Osteocyte (in vitro differentiated cells): Measurements from ENCODE around the gene FAM209B. TPM values are rescaled to one million over a fixed set of nuclear protein-coding genes. Genes with fewer than 3 reads are reported as not detected.

Experiments
- DNase-seq: peaks from one replicate; pipeline ENCODE4 v3.0.0; 2021; ENCODE audit warnings: mixed read lengths; ENCODE audit not compliant: unreplicated experiment; ENCODE audit errors: extremely low spot score
- H3K27ac Mint-ChIP-seq: one replicate; pipeline ENCODE4 v1.8.0; 2021; ENCODE audit warnings: mild to moderate bottlenecking, mixed read lengths; ENCODE audit not compliant: unreplicated experiment
- H3K27me3 Mint-ChIP-seq: one replicate; pipeline ENCODE4 v1.8.0; 2021; ENCODE audit warnings: mixed read lengths; ENCODE audit not compliant: unreplicated experiment
- H3K36me3 Mint-ChIP-seq: one replicate; pipeline ENCODE4 v1.8.0; 2021; ENCODE audit warnings: mixed read lengths; ENCODE audit not compliant: unreplicated experiment
- H3K4me1 Mint-ChIP-seq: one replicate; pipeline ENCODE4 v1.8.0; 2021; ENCODE audit warnings: mixed read lengths; ENCODE audit not compliant: unreplicated experiment
- H3K4me3 Mint-ChIP-seq: one replicate; pipeline ENCODE4 v1.8.0; 2021; ENCODE audit warnings: mild to moderate bottlenecking, moderate library complexity, mixed read lengths; ENCODE audit not compliant: unreplicated experiment
- H3K9me3 Mint-ChIP-seq: one replicate; pipeline ENCODE4 v1.8.0; 2021; ENCODE audit warnings: mixed read lengths; ENCODE audit not compliant: unreplicated experiment
- CTCF ChIP-seq: fragments of 200-600 bp; sonication (generic); IDR thresholded peaks from 2 replicates; pipeline ENCODE4 v1.5.0; 2021; ENCODE audit warnings: antibody characterized with exemption, mild to moderate bottlenecking, moderate library complexity
- total RNA-seq: library from RNA; stranded (reverse); gene quantifications from 2 replicates; pipeline ENCODE4 v1.2.1, GENCODE V29; 2021

FAM209B gene
- total RNA-seq, 1 donor from 2014 or later: not detected

- no peaks in the 10 kb centered on the region for H3K27me3 Mint-ChIP-seq
- peaks cover 7% of the 10 kb centered on the region for H3K36me3 Mint-ChIP-seq
- no peaks in the 10 kb centered on the region for H3K9me3 Mint-ChIP-seq
- H3K4me1 Mint-ChIP-seq: no peaks in the 10 kb centered on the region
- no peak for TF ChIP-seq CTCF
- no peak for DNase-seq
- H3K4me3 Mint-ChIP-seq: no peak overlapping the region
- H3K27ac Mint-ChIP-seq: no peak overlapping the region
Observed at GRCh38 chr20:56503916-56504315, 29.1 kb upstream of the FAM209B start.

GRCh38 chr20:56504373-56505005 lies 28.6 kb upstream of the FAM209B start:
- H3K36me3 Mint-ChIP-seq: peaks cover 7% of the 10 kb centered on the region
- no peak for DNase-seq
- H3K27me3 Mint-ChIP-seq: no peaks in the 10 kb centered on the region
- H3K4me1 Mint-ChIP-seq: no peaks in the 10 kb centered on the region
- no peaks in the 10 kb centered on the region for H3K9me3 Mint-ChIP-seq
- H3K4me3 Mint-ChIP-seq: no peak overlapping the region
- H3K27ac Mint-ChIP-seq: no peak overlapping the region
- TF ChIP-seq CTCF: peak; percentile 49

- H3K36me3 Mint-ChIP-seq: peaks cover 6% of the 10 kb centered on the region
- no peaks in the 10 kb centered on the region for H3K4me1 Mint-ChIP-seq
- no peaks in the 10 kb centered on the region for H3K9me3 Mint-ChIP-seq
- no peak overlapping the region for H3K4me3 Mint-ChIP-seq
- DNase-seq: no peak
- no peak for TF ChIP-seq CTCF
- H3K27me3 Mint-ChIP-seq: no peaks in the 10 kb centered on the region
- H3K27ac Mint-ChIP-seq: no peak overlapping the region
Observed at GRCh38 chr20:56506103-56506502, 26.9 kb upstream of the FAM209B start.

- no peak for DNase-seq
- no peaks in the 10 kb centered on the region for H3K9me3 Mint-ChIP-seq
- no peak for TF ChIP-seq CTCF
- peaks cover 8% of the 10 kb centered on the region for H3K36me3 Mint-ChIP-seq
- no peak overlapping the region for H3K27ac Mint-ChIP-seq
- peaks cover 1% of the 10 kb centered on the region for H3K4me1 Mint-ChIP-seq
- H3K4me3 Mint-ChIP-seq: no peak overlapping the region
- no peaks in the 10 kb centered on the region for H3K27me3 Mint-ChIP-seq
Observed at GRCh38 chr20:56511926-56512325, 21.1 kb upstream of the FAM209B start.

- Mint-ChIP-seq H3K9me3 (no peaks in the 10 kb centered on the region), H3K4me1 (peaks cover 1% of the 10 kb centered on the region), H3K27ac (no peak overlapping the region), H3K36me3 (peaks cover 15% of the 10 kb centered on the region), H3K4me3 (no peak overlapping the region), H3K27me3 (no peaks in the 10 kb centered on the region)
- no peak for DNase-seq
- no peak for TF ChIP-seq CTCF
Observed at GRCh38 chr20:56513161-56514150, 19.6 kb upstream of the FAM209B start.
